Globus pallidus (tissue), 1 donor: Measurements from ENCODE around the gene TPT1.

Experiments
- DNase-seq: peaks from one replicate; pipeline ENCODE4 v3.0.0-alpha.2; 2015; ENCODE audit warnings: low spot score

Gene TPT1

GRCh38 chr13:45333977-45334922 lies 6.7 kb downstream of the TPT1 start:
- DNase-seq, result no peak

- DNase-seq, result no peak
Observed at GRCh38 chr13:45333251-45333976, 7.6 kb downstream of the TPT1 start.

- DNase-seq, result no peak
Observed at GRCh38 chr13:45332831-45333219, 8.2 kb downstream of the TPT1 start.

- no peak for DNase-seq
Observed at GRCh38 chr13:45332036-45332830, 8.8 kb downstream of the TPT1 start.

- no peak for DNase-seq
Observed at GRCh38 chr13:45331692-45332035, 9.3 kb downstream of the TPT1 start.

GRCh38 chr13:45331123-45331619 lies 9.8 kb downstream of the TPT1 start:
- no peak for DNase-seq

- no peak for DNase-seq
Observed at GRCh38 chr13:45328661-45329111, 12.3 kb downstream of the TPT1 start.

- no peak for DNase-seq
Observed at GRCh38 chr13:45327253-45327955, 13.6 kb downstream of the TPT1 start.

- DNase-seq, result peak; percentile 47
Observed at GRCh38 chr13:45325806-45326205, 15.2 kb downstream of the TPT1 start.

- DNase-seq, result no peak
Observed at GRCh38 chr13:45320876-45321629, 19.9 kb downstream of the TPT1 start.

GRCh38 chr13:45316996-45317395 lies 24.0 kb downstream of the TPT1 start:
- DNase-seq, result no peak

- DNase-seq, result no peak
Observed at GRCh38 chr13:45316338-45316737, 24.6 kb downstream of the TPT1 start.

- DNase-seq, result no peak
Observed at GRCh38 chr13:45315520-45316167, 25.3 kb downstream of the TPT1 start.

GRCh38 chr13:45314822-45315221 lies 26.2 kb downstream of the TPT1 start:
- DNase-seq, result no peak

- DNase-seq, result no peak
Observed at GRCh38 chr13:45310341-45311131, 30.4 kb downstream of the TPT1 start.

GRCh38 chr13:45306966-45307365 lies 34.0 kb downstream of the TPT1 start:
- no peak for DNase-seq

GRCh38 chr13:45305079-45305478 lies 35.9 kb downstream of the TPT1 start:
- no peak for DNase-seq

GRCh38 chr13:45303866-45304265 lies 37.1 kb downstream of the TPT1 start:
- no peak for DNase-seq

- no peak for DNase-seq
Observed at GRCh38 chr13:45303026-45303425, 38.0 kb downstream of the TPT1 start.
